SK-N-SH (cell line): ENCODE data around the gene ATG7. TPM values are rescaled to one million over a fixed set of nuclear protein-coding genes. Genes with fewer than 3 reads are reported as not detected.

Experiments used
- CTCF ChIA-PET: fragments of 300-600, 350-600 bp; formaldehyde crosslinking; extraction: SDS; loops from one replicate; lab custom pipeline; 2021; lab: Yijun Ruan, JAX
- POLR2A ChIA-PET: fragments of 350-600 bp; sonication (Branson Sonifier 250); formaldehyde crosslinking; extraction: SDS; loops from one replicate; lab custom pipeline; 2020; ENCODE audit warnings: antibody characterized with exemption, inconsistent platforms; lab: Yijun Ruan, JAX
- DNase-seq: peaks from one replicate; pipeline ENCODE4 v3.0.0; 2012
- H2AFZ ChIP-seq: fragments of 200-600 bp; sonication (generic); 2 replicates; pipeline ENCODE4 v1.8.1; 2016; ENCODE audit warnings: antibody characterized with exemption, mild to moderate bottlenecking, low read depth
- H3F3A ChIP-seq: fragments of 200-600 bp; sonication (generic); replicated peaks from 2 replicates; pipeline ENCODE3; 2016; ENCODE audit warnings: antibody characterized with exemption, mild to moderate bottlenecking; ENCODE audit not compliant: insufficient read depth
- H3K27ac ChIP-seq, 2 experiments: fragments of 200-500 bp in 1 of 2; fragments of 200-600 bp in 1 of 2; sonication (Bioruptor generic) in 1 of 2; sonication (generic), shearing (Covaris generic) in 1 of 2; 2 replicates each; pipeline versions ENCODE4 v1.5.1 to v1.6.1; 2014 to 2016; ENCODE audit warnings: low read depth in 2 of 2, inconsistent platforms in 1 of 2, low read length in 1 of 2, mild to moderate bottlenecking in 1 of 2, mixed read lengths in 1 of 2
- H3K27me3 ChIP-seq: fragments of 200-600 bp; sonication (generic), shearing (Covaris generic); 2 replicates; pipeline ENCODE4 v1.6.1; 2016; ENCODE audit warnings: mixed run types; ENCODE audit not compliant: insufficient read depth
- H3K36me3 ChIP-seq, 2 experiments: fragments of 200-500 bp in 1 of 2; fragments of 200-600 bp in 1 of 2; sonication (Bioruptor generic) in 1 of 2; sonication (generic) in 1 of 2; replicated peaks in 1 of 2; 2 replicates each; pipeline versions ENCODE3 to v1.5.1; 2014 to 2016; ENCODE audit warnings: low read length in 1 of 2, mild to moderate bottlenecking in 1 of 2; ENCODE audit not compliant: insufficient read depth in 2 of 2, control insufficient read depth in 1 of 2
- H3K4me1 ChIP-seq, 2 experiments: fragments of 200-500 bp in 1 of 2; fragments of 200-600 bp in 1 of 2; sonication (Bioruptor generic) in 1 of 2; sonication (generic), shearing (Covaris generic) in 1 of 2; 2 replicates each; pipeline versions ENCODE4 v1.5.1 to v1.6.1; 2014 to 2016; ENCODE audit warnings: low read depth in 1 of 2, low read length in 1 of 2, mixed run types in 1 of 2; ENCODE audit not compliant: insufficient read depth in 2 of 2, control insufficient read depth in 1 of 2
- H3K4me2 ChIP-seq: fragments of 200-600 bp; sonication (generic), shearing (Covaris generic); 2 replicates; pipeline ENCODE4 v1.6.1; 2017; ENCODE audit warnings: mixed run types
- H3K4me3 ChIP-seq, 2 experiments: fragments of 200-500 bp in 1 of 2; fragments of 200-600 bp in 1 of 2; sonication (Bioruptor generic) in 1 of 2; sonication (generic), shearing (Covaris generic) in 1 of 2; 2 replicates each; pipeline versions ENCODE4 v1.5.1 to v1.8.1; 2014 to 2016; ENCODE audit warnings: low read depth in 2 of 2, inconsistent platforms in 1 of 2, low read length in 1 of 2, mild to moderate bottlenecking in 1 of 2, mixed read lengths in 1 of 2, moderate library complexity in 1 of 2
- H3K79me2 ChIP-seq: fragments of 200-600 bp; sonication (generic); 2 replicates; pipeline ENCODE4 v1.8.1; 2017; ENCODE audit warnings: mild to moderate bottlenecking; ENCODE audit not compliant: insufficient read depth
- H3K9ac ChIP-seq: fragments of 200-600 bp; sonication (generic); 2 replicates; pipeline ENCODE4 v1.6.1; 2017; ENCODE audit warnings: mixed run types
- H3K9me2 ChIP-seq: fragments of 200-600 bp; sonication (generic); 2 replicates; pipeline ENCODE4 v1.6.1; 2017; ENCODE audit warnings: mixed run types
- H3K9me3 ChIP-seq: fragments of 200-600 bp; sonication (generic); 2 replicates; pipeline ENCODE4 v1.6.1; 2017; ENCODE audit warnings: mixed run types, mild to moderate bottlenecking, moderate library complexity
- H4K20me1 ChIP-seq: fragments of 200-600 bp; sonication (generic); 2 replicates; pipeline ENCODE4 v1.6.1; 2017; ENCODE audit warnings: mild to moderate bottlenecking, mixed run types; ENCODE audit not compliant: insufficient read depth
- CTCF ChIP-seq: fragments of 200-600 bp; sonication (generic); IDR thresholded peaks from 2 replicates; pipeline ENCODE4 v1.6.1; 2017; ENCODE audit warnings: antibody characterized with exemption, mild to moderate bottlenecking, moderate library complexity
- ELF1 ChIP-seq: IDR thresholded peaks from 2 replicates; pipeline ENCODE4 v1.4.0; 2012
- EP300 ChIP-seq, 2 experiments: IDR thresholded peaks; 2 replicates each; pipeline versions ENCODE4 v1.4.0 to v1.6.1; 2012; ENCODE audit warnings: borderline replicate concordance in 1 of 2, low read depth in 1 of 2, low read length in 1 of 2
- EZH2phosphoT487 ChIP-seq: fragments of 200-600 bp; sonication (generic); IDR thresholded peaks from 2 replicates; pipeline ENCODE4 v1.6.1; 2017; ENCODE audit warnings: low read depth, mixed run types, mild to moderate bottlenecking, antibody characterized with exemption, moderate library complexity, borderline replicate concordance
- FOSL2 ChIP-seq: IDR thresholded peaks from 2 replicates; pipeline ENCODE4 v1.4.0; 2012; ENCODE audit warnings: low read depth, mild to moderate bottlenecking, moderate library complexity, borderline replicate concordance
- FOXJ3 ChIP-seq: sonication (generic); formaldehyde crosslinking; IDR thresholded peaks from 2 replicates; pipeline ENCODE4 v1.5.1; 2020; ENCODE audit warnings: mild to moderate bottlenecking, missing genetic modification reagents
- FOXM1 ChIP-seq: IDR thresholded peaks from 2 replicates; pipeline ENCODE4 v1.4.0; 2012; ENCODE audit warnings: low read depth, mild to moderate bottlenecking
- GATA2 ChIP-seq: sonication (generic); formaldehyde crosslinking; IDR thresholded peaks from 2 replicates; pipeline ENCODE4 v1.5.0; 2020; ENCODE audit warnings: mild to moderate bottlenecking, missing genetic modification reagents
- IRF3 ChIP-seq: fragments of 150-350 bp; IDR thresholded peaks from 2 replicates; pipeline ENCODE4 v1.6.1; 2016; ENCODE audit warnings: mild to moderate bottlenecking, low read depth, low read length
- JUND ChIP-seq: IDR thresholded peaks from 2 replicates; pipeline ENCODE4 v1.4.0; 2012
- MEF2A ChIP-seq: IDR thresholded peaks from 2 replicates; pipeline ENCODE4 v1.4.0; 2012; ENCODE audit warnings: low read depth, borderline replicate concordance
- MXI1 ChIP-seq: IDR thresholded peaks from 2 replicates; pipeline ENCODE4 v1.6.1; 2012; ENCODE audit warnings: mild to moderate bottlenecking, low read depth, low read length, improper control_type of control experiment
- NFIC ChIP-seq: IDR thresholded peaks from 2 replicates; pipeline ENCODE4 v1.4.0; 2012; ENCODE audit warnings: borderline replicate concordance
- NRF1 ChIP-seq: IDR thresholded peaks from 2 replicates; pipeline ENCODE4 v1.6.1; 2012; ENCODE audit warnings: low read depth, mild to moderate bottlenecking, low read length
- PBX3 ChIP-seq: IDR thresholded peaks from 2 replicates; pipeline ENCODE4; 2012
- POLR2AphosphoS5 ChIP-seq: IDR thresholded peaks from 2 replicates; pipeline ENCODE4 v1.6.1; 2012; ENCODE audit warnings: low read depth, low read length
- RAD21 ChIP-seq: IDR thresholded peaks from 2 replicates; pipeline ENCODE4 v1.6.1; 2012; ENCODE audit warnings: mild to moderate bottlenecking, low read length
- RCOR1 ChIP-seq: fragments of 150-350 bp; IDR thresholded peaks from 2 replicates; pipeline ENCODE4 v1.6.1; 2017; ENCODE audit warnings: antibody characterized with exemption, low read length
- TCF12 ChIP-seq: IDR thresholded peaks from 2 replicates; pipeline ENCODE4 v1.4.0; 2012
- TEAD4 ChIP-seq: IDR thresholded peaks from 2 replicates; pipeline ENCODE4 v1.4.0; 2012; ENCODE audit warnings: mild to moderate bottlenecking, borderline replicate concordance; ENCODE audit not compliant: insufficient read depth
- USF1 ChIP-seq: IDR thresholded peaks from 2 replicates; pipeline ENCODE4 v1.4.0; 2012; ENCODE audit warnings: low read depth, borderline replicate concordance
- YY1 ChIP-seq: IDR thresholded peaks from 2 replicates; pipeline ENCODE4 v1.4.0; 2012; ENCODE audit warnings: low read depth, mild to moderate bottlenecking
- WGBS: methylation state at CpG from one replicate; pipeline ENCODE4 v1.1.6; 2017; ENCODE audit warnings: low lambda C conversion rate; 5-methylcytosine and 5-hydroxymethylcytosine counted together
- polyA plus RNA-seq, 3 experiments: library from polyadenylated mRNA; depleted of rRNA; stranded (reverse); fragments of >200 nt; gene quantifications; 2 replicates each; pipeline ENCODE4 v1.2.3, GENCODE V29; 2012
- TF ChIP-seq, protein P1 (sequence below): fragments of 150-350 bp; IDR thresholded peaks from 2 replicates; pipeline ENCODE4 v1.6.1; 2017; ENCODE audit warnings: antibody characterized with exemption, low read length, low read depth, borderline replicate concordance
- TF ChIP-seq, protein P2 (sequence below): IDR thresholded peaks from 2 replicates; pipeline ENCODE4 v1.6.1; 2012; ENCODE audit warnings: mild to moderate bottlenecking, low read depth, low read length, moderate library complexity

The ATG7 gene
- polyA plus RNA-seq, 1 of the 3 experiments (the other 2 are of a cell fraction): 29.5 TPM

- peak overlapping the region; percentile 67 to 75 for H3K27ac ChIP-seq
- no peaks in the 10 kb centered on the region for H3F3A ChIP-seq
- 0 out of 4 replicates have a peak overlapping the region, but pooled peaks of 1 of the 2 experiments have one; percentile 21 for H3K4me3 ChIP-seq
- H3K9ac ChIP-seq: peak overlapping the region; percentile 29
- no peaks in the 10 kb centered on the region for H3K27me3 ChIP-seq
- POLR2A ChIA-PET: no interaction called here
- peak overlapping the region; percentile 7 for H3K4me2 ChIP-seq
- peaks cover 39 to 44% of the 10 kb centered on the region in 2 experiments for H3K4me1 ChIP-seq
- H3K36me3 ChIP-seq: peaks cover 3 to 17% of the 10 kb centered on the region in 2 experiments
- H2AFZ ChIP-seq: no peak overlapping the region
- no peak for DNase-seq
- no peaks in the 10 kb centered on the region for H3K9me3 ChIP-seq
- H4K20me1 ChIP-seq: peaks cover 85% of the 10 kb centered on the region
- no peaks in the 10 kb centered on the region for H3K9me2 ChIP-seq
- WGBS: 41% methylated on average over 9 of the region's 9 CpGs
- peaks cover 96% of the 10 kb centered on the region for H3K79me2 ChIP-seq
- CTCF ChIA-PET: no interaction called here
- no peak for TF ChIP-seq RAD21
- peak; percentile 45; the same call in 1 of the 2 replicates for TF ChIP-seq TCF12
- no peak for TF ChIP-seq POLR2AphosphoS5
- TF ChIP-seq, protein P1, sequence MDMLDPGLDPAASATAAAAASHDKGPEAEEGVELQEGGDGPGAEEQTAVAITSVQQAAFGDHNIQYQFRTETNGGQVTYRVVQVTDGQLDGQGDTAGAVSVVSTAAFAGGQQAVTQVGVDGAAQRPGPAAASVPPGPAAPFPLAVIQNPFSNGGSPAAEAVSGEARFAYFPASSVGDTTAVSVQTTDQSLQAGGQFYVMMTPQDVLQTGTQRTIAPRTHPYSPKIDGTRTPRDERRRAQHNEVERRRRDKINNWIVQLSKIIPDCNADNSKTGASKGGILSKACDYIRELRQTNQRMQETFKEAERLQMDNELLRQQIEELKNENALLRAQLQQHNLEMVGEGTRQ: no peak
- TF ChIP-seq, protein P2, sequence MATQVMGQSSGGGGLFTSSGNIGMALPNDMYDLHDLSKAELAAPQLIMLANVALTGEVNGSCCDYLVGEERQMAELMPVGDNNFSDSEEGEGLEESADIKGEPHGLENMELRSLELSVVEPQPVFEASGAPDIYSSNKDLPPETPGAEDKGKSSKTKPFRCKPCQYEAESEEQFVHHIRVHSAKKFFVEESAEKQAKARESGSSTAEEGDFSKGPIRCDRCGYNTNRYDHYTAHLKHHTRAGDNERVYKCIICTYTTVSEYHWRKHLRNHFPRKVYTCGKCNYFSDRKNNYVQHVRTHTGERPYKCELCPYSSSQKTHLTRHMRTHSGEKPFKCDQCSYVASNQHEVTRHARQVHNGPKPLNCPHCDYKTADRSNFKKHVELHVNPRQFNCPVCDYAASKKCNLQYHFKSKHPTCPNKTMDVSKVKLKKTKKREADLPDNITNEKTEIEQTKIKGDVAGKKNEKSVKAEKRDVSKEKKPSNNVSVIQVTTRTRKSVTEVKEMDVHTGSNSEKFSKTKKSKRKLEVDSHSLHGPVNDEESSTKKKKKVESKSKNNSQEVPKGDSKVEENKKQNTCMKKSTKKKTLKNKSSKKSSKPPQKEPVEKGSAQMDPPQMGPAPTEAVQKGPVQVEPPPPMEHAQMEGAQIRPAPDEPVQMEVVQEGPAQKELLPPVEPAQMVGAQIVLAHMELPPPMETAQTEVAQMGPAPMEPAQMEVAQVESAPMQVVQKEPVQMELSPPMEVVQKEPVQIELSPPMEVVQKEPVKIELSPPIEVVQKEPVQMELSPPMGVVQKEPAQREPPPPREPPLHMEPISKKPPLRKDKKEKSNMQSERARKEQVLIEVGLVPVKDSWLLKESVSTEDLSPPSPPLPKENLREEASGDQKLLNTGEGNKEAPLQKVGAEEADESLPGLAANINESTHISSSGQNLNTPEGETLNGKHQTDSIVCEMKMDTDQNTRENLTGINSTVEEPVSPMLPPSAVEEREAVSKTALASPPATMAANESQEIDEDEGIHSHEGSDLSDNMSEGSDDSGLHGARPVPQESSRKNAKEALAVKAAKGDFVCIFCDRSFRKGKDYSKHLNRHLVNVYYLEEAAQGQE: no peak
- TF ChIP-seq NRF1: no peak
- no peak for TF ChIP-seq CTCF
- peak; percentile 39 for TF ChIP-seq PBX3
- peak; percentile 40 for TF ChIP-seq NFIC
- 0 out of 2 replicates have a peak, but pooled peaks have one; percentile 29 for TF ChIP-seq YY1
- TF ChIP-seq MEF2A: no peak
- no peak for TF ChIP-seq IRF3
- peak; percentile 6 to 25; a peak in 1 of 4 replicates for TF ChIP-seq EP300 (IDR thresholded peaks at IDR 0.05; ENCODE audit: borderline replicate concordance in 1 of 2, low read depth in 1 of 2, low read length in 1 of 2)
- no peak for TF ChIP-seq RCOR1
- no peak for TF ChIP-seq MXI1
- TF ChIP-seq FOSL2: no peak
- TF ChIP-seq ELF1: no peak
- no peak for TF ChIP-seq FOXM1
- TF ChIP-seq JUND: no peak
- TF ChIP-seq USF1: no peak
- TF ChIP-seq TEAD4: no peak
- TF ChIP-seq FOXJ3 (CRISPR knock-in tag): no peak
- TF ChIP-seq GATA2 (CRISPR knock-in tag): no peak
- TF ChIP-seq EZH2phosphoT487: no peak
Observed at GRCh38 chr3:11591391-11592282, 319.4 kb downstream of the ATG7 start.
